CD14-positive monocyte (primary cell): ENCODE data around the gene AIG1. TPM values are rescaled to one million over a fixed set of nuclear protein-coding genes. Genes with fewer than 3 reads are reported as not detected.

Source experiments
- DNase-seq, 3 donors: peaks; one replicate each; pipeline ENCODE4 v3.0.0-alpha.2; 2011 to 2022
- H2AFZ ChIP-seq: 2 replicates; pipeline ENCODE4 v1.6.0; 2012; ENCODE audit warnings: mild to moderate bottlenecking, low read depth, low read length, inconsistent platforms; ENCODE audit not compliant: insufficient read depth, poor library complexity, severe bottlenecking
- H3K27ac ChIP-seq, 2 donors: 1 replicate in 1 of 2; 2 replicates in 1 of 2; pipeline ENCODE4 v1.5.1; 2012 to 2013; ENCODE audit warnings: low read length in 2 of 2, control low read depth in 1 of 2, inconsistent platforms in 1 of 2, low read depth in 1 of 2, mild to moderate bottlenecking in 1 of 2
- H3K27me3 ChIP-seq, 2 donors: one replicate each; pipeline versions ENCODE4 v1.6.0 to v1.6.1; 2011 to 2013; ENCODE audit warnings: low read length in 2 of 2; ENCODE audit not compliant: control insufficient read depth in 2 of 2, insufficient read depth in 2 of 2
- H3K36me3 ChIP-seq, 2 donors: replicated peaks in 1 of 2; 1 replicate in 1 of 2; 2 replicates in 1 of 2; pipeline versions ENCODE4 v1.5.1 to v1.6.1; 2012 to 2013; ENCODE audit warnings: low read length in 2 of 2, control low read depth in 1 of 2, inconsistent platforms in 1 of 2, mild to moderate bottlenecking in 1 of 2; ENCODE audit not compliant: insufficient read depth in 2 of 2, control insufficient read depth in 1 of 2
- H3K4me1 ChIP-seq, 2 donors: 1 replicate in 1 of 2; 2 replicates in 1 of 2; pipeline versions ENCODE4 v1.5.1 to v1.6.1; 2012 to 2013; ENCODE audit warnings: low read length in 2 of 2, control low read depth in 1 of 2, inconsistent platforms in 1 of 2, mild to moderate bottlenecking in 1 of 2, moderate library complexity in 1 of 2; ENCODE audit not compliant: insufficient read depth in 2 of 2, control insufficient read depth in 1 of 2
- H3K4me2 ChIP-seq: replicated peaks from 2 replicates; pipeline ENCODE3; 2012; ENCODE audit warnings: low read length, moderate library complexity, mild to moderate bottlenecking; ENCODE audit not compliant: poor library complexity, severe bottlenecking; ENCODE audit errors: extremely low read depth
- H3K4me3 ChIP-seq, 3 experiments: fragments of 200-600 bp in 1 of 3; sonication (generic) in 1 of 3; replicated peaks in 1 of 3; 1 replicate in 2 of 3; 2 replicates in 1 of 3; pipeline ENCODE4 v1.5.1; 2011 to 2013; ENCODE audit warnings: low read length in 3 of 3, mild to moderate bottlenecking in 3 of 3, control low read depth in 2 of 3, low read depth in 2 of 3, inconsistent platforms in 1 of 3, moderate library complexity in 1 of 3
- H3K79me2 ChIP-seq: 2 replicates; pipeline ENCODE4 v1.6.0; 2012; ENCODE audit warnings: mild to moderate bottlenecking, control low read depth, inconsistent platforms, low read length, moderate library complexity; ENCODE audit not compliant: insufficient read depth
- H3K9ac ChIP-seq: 2 replicates; pipeline ENCODE4 v1.6.0; 2017; ENCODE audit warnings: low read length, mild to moderate bottlenecking; ENCODE audit not compliant: insufficient read depth, poor library complexity, severe bottlenecking
- H3K9me3 ChIP-seq, 2 donors: replicated peaks in 1 of 2; 1 replicate in 1 of 2; 2 replicates in 1 of 2; pipeline versions ENCODE4 v1.5.1 to v1.6.1; 2012 to 2013; ENCODE audit warnings: low read length in 2 of 2, control low read depth in 1 of 2; ENCODE audit not compliant: control insufficient read depth in 1 of 2, insufficient read depth in 1 of 2
- H4K20me1 ChIP-seq: 2 replicates; pipeline ENCODE4 v1.6.0; 2012; ENCODE audit warnings: mild to moderate bottlenecking, low read length, control low read depth, moderate library complexity; ENCODE audit not compliant: insufficient read depth
- H3K27ac Mint-ChIP-seq, 7 donors: one replicate each; pipeline ENCODE4 v1.8.0; 2020; ENCODE audit warnings: mild to moderate bottlenecking in 7 of 7, mixed read lengths in 7 of 7, moderate library complexity in 6 of 7, inconsistent platforms in 2 of 7
- H3K27me3 Mint-ChIP-seq, 3 donors: one replicate each; pipeline ENCODE4 v1.8.0; 2021 to 2022; ENCODE audit warnings: low read depth in 3 of 3, mild to moderate bottlenecking in 3 of 3, mixed read lengths in 3 of 3, moderate library complexity in 3 of 3, inconsistent platforms in 1 of 3
- H3K36me3 Mint-ChIP-seq, 2 donors: one replicate each; pipeline ENCODE4 v1.8.0; 2020; ENCODE audit warnings: mixed read lengths in 2 of 2, inconsistent platforms in 1 of 2, mild to moderate bottlenecking in 1 of 2
- H3K4me1 Mint-ChIP-seq: one replicate; pipeline ENCODE4 v1.8.0; 2020; ENCODE audit warnings: mild to moderate bottlenecking, mixed read lengths
- H3K4me3 Mint-ChIP-seq, 2 donors: one replicate each; pipeline ENCODE4 v1.8.0; 2020; ENCODE audit warnings: mild to moderate bottlenecking in 2 of 2, mixed read lengths in 2 of 2, moderate library complexity in 1 of 2
- H3K9me3 Mint-ChIP-seq, 7 donors: one replicate each; pipeline ENCODE4 v1.8.0; 2020 to 2022; ENCODE audit warnings: mixed read lengths in 7 of 7, mild to moderate bottlenecking in 6 of 7, moderate library complexity in 6 of 7, inconsistent platforms in 2 of 7
- WGBS: methylation state at CpG from one replicate; pipeline ENCODE4 v1.1.5; 2013; ENCODE audit warnings: missing lambda C conversion rate; ENCODE audit not compliant: insufficient coverage; 5-methylcytosine and 5-hydroxymethylcytosine counted together
- intact Hi-C, 2 donors: fragments of 100-400 bp; cut with micrococcal nuclease; formaldehyde crosslinking; loops; one replicate each; pipeline versions ENCODE4 v1.15.0 to v1.15.1; 2023
- polyA plus RNA-seq, 3 donors: library from polyadenylated mRNA; depleted of rRNA in 1 of 3; unstranded in 2 of 3; stranded (reverse) in 1 of 3; fragments of 300-500 nt in 2 of 3; fragments of >200 nt in 1 of 3; fragmentation: Illumina TruSeq in 2 of 3; gene quantifications; 1 replicate in 2 of 3; 2 replicates in 1 of 3; pipeline ENCODE4 v1.2.3, GENCODE V29; 2012 to 2021
- TF ChIP-seq, protein P1 (sequence below): fragments of 200-600 bp; IDR thresholded peaks from one replicate; pipeline ENCODE4 v1.8.0; 2022; ENCODE audit warnings: antibody characterized with exemption, mild to moderate bottlenecking

AIG1 gene
- polyA plus RNA-seq, 3 donors = 6.7 to 7.6 (median 6.8) TPM

DNA sequence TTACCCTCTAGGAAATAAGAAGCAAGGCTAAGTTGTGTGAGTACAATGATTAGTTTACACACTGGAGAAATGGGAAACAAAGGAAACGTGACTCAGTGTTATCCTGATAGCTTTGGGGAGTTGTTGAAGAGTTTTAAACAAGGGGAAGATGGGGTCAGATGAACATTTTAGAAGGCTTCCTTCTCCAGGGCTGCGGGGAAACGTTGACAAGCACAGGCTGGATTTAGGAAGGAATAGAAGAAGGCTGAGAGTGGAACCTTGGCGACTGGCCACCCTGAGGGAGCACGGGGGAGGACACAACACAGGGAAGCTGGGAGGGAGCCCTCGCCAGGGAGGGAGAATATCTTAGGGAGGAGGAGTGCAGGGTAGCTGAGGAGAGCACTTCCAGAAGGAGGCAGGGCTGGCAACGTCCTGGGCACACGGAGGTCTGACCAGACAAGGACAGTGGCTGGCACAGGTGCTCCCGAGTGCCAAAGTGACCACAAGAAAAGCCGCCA lies 134.7 kb downstream of the AIG1 start:
- no peak overlapping the region for H3K9ac ChIP-seq
- H3K9me3 Mint-ChIP-seq = peaks cover 0 to 2% (median 0%) of the 10 kb centered on the region in 7 donors

DNA sequence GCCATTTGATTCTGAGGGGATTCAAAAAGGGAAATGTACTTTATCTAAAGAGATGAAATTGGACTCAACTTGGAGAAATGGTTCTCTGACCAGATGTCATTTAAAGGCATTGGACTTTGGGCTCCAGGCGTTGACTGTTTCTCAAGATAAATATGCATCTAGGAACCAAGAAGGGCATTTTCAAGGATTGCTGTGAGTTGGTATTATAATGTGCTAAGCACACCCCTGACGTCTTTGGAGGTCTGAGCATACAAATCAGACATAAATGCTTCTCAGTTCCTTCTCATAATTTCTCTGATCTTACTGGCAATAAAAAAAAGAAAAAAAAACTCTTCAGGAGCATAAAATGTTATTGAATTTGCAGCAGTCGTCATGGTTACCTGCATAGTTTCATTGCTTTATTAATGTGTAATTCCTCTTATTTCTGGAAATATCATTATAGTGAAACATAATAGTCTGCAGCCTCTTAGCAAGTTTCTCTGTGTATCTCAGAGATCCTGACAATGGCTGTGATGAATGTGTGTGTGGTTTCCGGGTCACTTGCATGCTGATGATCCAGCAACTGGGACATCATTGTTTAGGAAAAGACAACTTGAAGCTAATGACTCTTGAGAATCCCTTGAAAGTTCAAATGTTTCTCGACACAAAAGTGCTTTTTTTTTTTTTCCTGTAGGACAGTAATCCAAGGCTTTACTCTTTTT lies 136.0 kb downstream of the AIG1 start:
- H2AFZ ChIP-seq = no peak overlapping the region
- H3K27me3 ChIP-seq = no peaks in the 10 kb centered on the region
- Mint-ChIP-seq H3K27me3 (peaks cover 0 to 3% (median 0%) of the 10 kb centered on the region in 3 donors), H3K36me3 (no peaks in the 10 kb centered on the region), H3K4me3 (no peak overlapping the region), H3K9me3 (peaks cover 0 to 2% (median 0%) of the 10 kb centered on the region in 7 donors), H3K27ac (no peak overlapping the region), H3K4me1 (peaks cover 7% of the 10 kb centered on the region)
- H3K4me1 ChIP-seq = peaks cover 4 to 9% of the 10 kb centered on the region in 2 donors
- no peak for DNase-seq
- no peaks in the 10 kb centered on the region for H3K79me2 ChIP-seq
- H3K4me3 ChIP-seq = no peak overlapping the region
- no peaks in the 10 kb centered on the region for H4K20me1 ChIP-seq
- no peak overlapping the region for H3K9ac ChIP-seq
- no CpG with 5 or more reads among the region's 5 CpGs for WGBS
- TF ChIP-seq, protein P1, sequence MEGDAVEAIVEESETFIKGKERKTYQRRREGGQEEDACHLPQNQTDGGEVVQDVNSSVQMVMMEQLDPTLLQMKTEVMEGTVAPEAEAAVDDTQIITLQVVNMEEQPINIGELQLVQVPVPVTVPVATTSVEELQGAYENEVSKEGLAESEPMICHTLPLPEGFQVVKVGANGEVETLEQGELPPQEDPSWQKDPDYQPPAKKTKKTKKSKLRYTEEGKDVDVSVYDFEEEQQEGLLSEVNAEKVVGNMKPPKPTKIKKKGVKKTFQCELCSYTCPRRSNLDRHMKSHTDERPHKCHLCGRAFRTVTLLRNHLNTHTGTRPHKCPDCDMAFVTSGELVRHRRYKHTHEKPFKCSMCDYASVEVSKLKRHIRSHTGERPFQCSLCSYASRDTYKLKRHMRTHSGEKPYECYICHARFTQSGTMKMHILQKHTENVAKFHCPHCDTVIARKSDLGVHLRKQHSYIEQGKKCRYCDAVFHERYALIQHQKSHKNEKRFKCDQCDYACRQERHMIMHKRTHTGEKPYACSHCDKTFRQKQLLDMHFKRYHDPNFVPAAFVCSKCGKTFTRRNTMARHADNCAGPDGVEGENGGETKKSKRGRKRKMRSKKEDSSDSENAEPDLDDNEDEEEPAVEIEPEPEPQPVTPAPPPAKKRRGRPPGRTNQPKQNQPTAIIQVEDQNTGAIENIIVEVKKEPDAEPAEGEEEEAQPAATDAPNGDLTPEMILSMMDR = no peak
- H3K27ac ChIP-seq = no peak overlapping the region
- H3K4me2 ChIP-seq = no peak overlapping the region
- H3K9me3 ChIP-seq = no peaks in the 10 kb centered on the region
- intact Hi-C loops = no loop called here
- H3K36me3 ChIP-seq = no peaks in the 10 kb centered on the region

More for the DNA sequence above, 134.7 kb downstream of the AIG1 start:
- Histone ChIP-seq H3K9me3 (no peaks in the 10 kb centered on the region), H3K27me3 (no peaks in the 10 kb centered on the region), H3K36me3 (no peaks in the 10 kb centered on the region), H3K4me2 (no peak overlapping the region), H3K79me2 (no peaks in the 10 kb centered on the region), H3K27ac (no peak overlapping the region), H3K4me3 (no peak overlapping the region), H2AFZ (no peak overlapping the region), H4K20me1 (no peaks in the 10 kb centered on the region), H3K4me1 (peaks cover 4 to 9% of the 10 kb centered on the region in 2 donors)
- Mint-ChIP-seq H3K4me3 (no peak overlapping the region), H3K36me3 (no peaks in the 10 kb centered on the region), H3K27me3 (peaks cover 0 to 3% (median 0%) of the 10 kb centered on the region in 3 donors), H3K4me1 (peaks cover 7% of the 10 kb centered on the region), H3K27ac (no peak overlapping the region)
- DNase-seq = no peak
- 88% methylated on average over 7 of the region's 10 CpGs for WGBS
- intact Hi-C loops = no loop called here
- TF ChIP-seq, protein P1 = no peak
